ENCODE data around the gene CSNK1D.

DNA sequence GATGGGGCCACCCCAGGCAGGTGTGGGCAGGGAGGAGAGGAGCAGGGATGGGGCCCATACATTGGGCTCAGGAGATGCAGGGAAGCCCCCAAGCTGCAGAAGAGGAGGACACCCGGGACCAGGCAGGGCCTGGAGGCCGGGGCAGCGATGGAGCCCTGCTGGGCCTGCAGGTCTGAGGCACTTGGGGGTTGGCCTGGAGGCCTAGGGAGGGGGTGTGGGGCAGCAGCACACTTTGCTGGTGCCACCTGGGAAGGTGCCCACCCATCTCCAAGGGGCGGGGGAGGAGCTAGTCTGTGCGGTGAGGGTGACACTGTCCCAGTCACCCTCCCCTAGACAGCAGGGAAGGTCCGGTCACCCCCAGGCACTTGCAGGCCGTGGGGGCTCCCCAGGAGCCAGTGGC lies 54.4 kb downstream of the CSNK1D start:
- TF ChIP-seq, protein P1, sequence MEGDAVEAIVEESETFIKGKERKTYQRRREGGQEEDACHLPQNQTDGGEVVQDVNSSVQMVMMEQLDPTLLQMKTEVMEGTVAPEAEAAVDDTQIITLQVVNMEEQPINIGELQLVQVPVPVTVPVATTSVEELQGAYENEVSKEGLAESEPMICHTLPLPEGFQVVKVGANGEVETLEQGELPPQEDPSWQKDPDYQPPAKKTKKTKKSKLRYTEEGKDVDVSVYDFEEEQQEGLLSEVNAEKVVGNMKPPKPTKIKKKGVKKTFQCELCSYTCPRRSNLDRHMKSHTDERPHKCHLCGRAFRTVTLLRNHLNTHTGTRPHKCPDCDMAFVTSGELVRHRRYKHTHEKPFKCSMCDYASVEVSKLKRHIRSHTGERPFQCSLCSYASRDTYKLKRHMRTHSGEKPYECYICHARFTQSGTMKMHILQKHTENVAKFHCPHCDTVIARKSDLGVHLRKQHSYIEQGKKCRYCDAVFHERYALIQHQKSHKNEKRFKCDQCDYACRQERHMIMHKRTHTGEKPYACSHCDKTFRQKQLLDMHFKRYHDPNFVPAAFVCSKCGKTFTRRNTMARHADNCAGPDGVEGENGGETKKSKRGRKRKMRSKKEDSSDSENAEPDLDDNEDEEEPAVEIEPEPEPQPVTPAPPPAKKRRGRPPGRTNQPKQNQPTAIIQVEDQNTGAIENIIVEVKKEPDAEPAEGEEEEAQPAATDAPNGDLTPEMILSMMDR (IDR thresholded peaks at IDR 0.05): no peak
- TF ChIP-seq POLR2A (IDR thresholded peaks at IDR 0.05): no peak

All from testis (tissue), 2 donors.